GM12878 (cell line): ENCODE results near the gene PLXNA4. TPM values are rescaled to one million over a fixed set of nuclear protein-coding genes. Genes with fewer than 3 reads are reported as not detected.

Experiments
- BHLHE40 ChIP-seq, 2 experiments: fragments of 450-650 bp in 1 of 2; IDR thresholded peaks; 2 replicates each; pipeline ENCODE4 v1.6.1; 2011 to 2017; ENCODE audit warnings: low read depth in 2 of 2, borderline replicate concordance in 1 of 2, improper control_type of control experiment in 1 of 2, low read length in 1 of 2, mild to moderate bottlenecking in 1 of 2
- EZH2 ChIP-seq: IDR thresholded peaks from 2 replicates; pipeline ENCODE4 v1.6.1; 2012; ENCODE audit warnings: low read depth, mild to moderate bottlenecking, control low read depth, inconsistent platforms, low read length, borderline replicate concordance; ENCODE audit not compliant: control insufficient read depth
- IRF4 ChIP-seq: IDR thresholded peaks from 2 replicates; pipeline ENCODE4 v1.6.1; 2011; ENCODE audit warnings: low read depth, low read length
- RAD21 ChIP-seq: IDR thresholded peaks from 2 replicates; pipeline ENCODE4 v1.6.1; 2011; ENCODE audit warnings: mild to moderate bottlenecking, low read depth, low read length, moderate library complexity; ENCODE audit not compliant: insufficient read depth
- TCF7 ChIP-seq: IDR thresholded peaks from 2 replicates; pipeline ENCODE4 v1.6.1; 2014; ENCODE audit warnings: antibody characterized with exemption, borderline replicate concordance
- YBX1 ChIP-seq: fragments of 450-650 bp; IDR thresholded peaks from 2 replicates; pipeline ENCODE4 v1.6.1; 2016; ENCODE audit warnings: antibody characterized with exemption
- ZNF207 ChIP-seq: fragments of 450-650 bp; IDR thresholded peaks from 2 replicates; pipeline ENCODE4 v1.6.1; 2014; ENCODE audit warnings: antibody characterized with exemption, mild to moderate bottlenecking, borderline replicate concordance
- polyA plus RNA-seq, 11 experiments: library from polyadenylated mRNA; depleted of rRNA in 4 of 11; unstranded in 6 of 11; stranded (reverse) in 5 of 11; fragments of >200 nt; fragmentation: Nextera tagmentation in 4 of 11; fragmentation: Illumina TruSeq in 1 of 11; extraction: Ambion mirVana in 4 of 11; extraction: Trizol in 1 of 11; gene quantifications; 1 replicate in 1 of 11; 2 replicates in 10 of 11; pipeline versions ENCODE4 v1.2.1 to v1.2.3, GENCODE V29; 2011 to 2016; ENCODE audit warnings: inconsistent platforms in 2 of 11, missing spikeins in 2 of 11, low read depth in 1 of 11
- total RNA-seq, 4 experiments: library from RNA; depleted of rRNA in 3 of 4; stranded (reverse); fragments of >200 nt in 3 of 4; fragmentation: Illumina TruSeq in 1 of 4; extraction: Trizol in 1 of 4; gene quantifications; 2 replicates each; pipeline versions ENCODE4 v1.2.1 to v1.2.3, GENCODE V29; 2013 to 2021
- TF ChIP-seq, protein P1 (sequence below): IDR thresholded peaks from 2 replicates; pipeline ENCODE4 v1.6.1; 2011; ENCODE audit warnings: low read depth, mild to moderate bottlenecking, low read length, moderate library complexity, borderline replicate concordance; ENCODE audit errors: extremely low read depth
- TF ChIP-seq, protein P2 (sequence below): IDR thresholded peaks from 2 replicates; pipeline ENCODE4 v1.6.1; 2011; ENCODE audit warnings: borderline replicate concordance, low read depth, mild to moderate bottlenecking, moderate library complexity, mixed read lengths, low read length; ENCODE audit not compliant: insufficient read depth; ENCODE audit errors: extremely low read length
- TF ChIP-seq, protein P3 (sequence below): fragments of 450-650 bp; IDR thresholded peaks from 2 replicates; pipeline ENCODE4 v1.6.1; 2017; ENCODE audit warnings: mild to moderate bottlenecking, moderate library complexity
- TF ChIP-seq, protein P4 (sequence below): IDR thresholded peaks from 2 replicates; pipeline ENCODE4 v1.6.1; 2011; ENCODE audit warnings: low read depth, low read length, improper control_type of control experiment, borderline replicate concordance

The PLXNA4 gene
- total and polyA plus RNA-seq, 10 of the 15 experiments (the other 5 are each of a cell fraction or from before 2014, with no cell fraction given) = 0.03 TPM; not detected in 9

DNA sequence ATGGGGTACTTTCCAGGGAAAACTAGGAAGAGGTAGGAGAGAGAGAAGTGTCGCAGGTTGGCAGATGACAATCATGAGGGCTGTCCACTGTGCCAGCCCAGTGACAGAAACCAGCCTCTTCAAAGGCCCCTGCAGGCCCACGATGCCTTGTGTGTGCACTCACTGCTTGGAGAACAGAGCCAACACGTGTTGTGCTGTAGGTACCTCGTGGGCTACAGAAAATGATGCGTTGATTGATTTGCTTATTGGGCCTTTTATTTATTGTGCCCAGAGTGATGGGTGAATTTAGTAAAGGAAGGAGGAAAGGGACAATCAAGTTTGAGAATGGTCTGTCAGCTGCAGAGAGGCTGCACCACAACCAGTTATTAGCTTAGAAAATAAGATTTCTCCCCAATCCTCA, 215.1 kb downstream of the PLXNA4 start (continued):
- TF ChIP-seq, protein P1, sequence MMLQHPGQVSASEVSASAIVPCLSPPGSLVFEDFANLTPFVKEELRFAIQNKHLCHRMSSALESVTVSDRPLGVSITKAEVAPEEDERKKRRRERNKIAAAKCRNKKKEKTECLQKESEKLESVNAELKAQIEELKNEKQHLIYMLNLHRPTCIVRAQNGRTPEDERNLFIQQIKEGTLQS = no peak
- TF ChIP-seq YBX1 = no peak
- TF ChIP-seq, protein P2, sequence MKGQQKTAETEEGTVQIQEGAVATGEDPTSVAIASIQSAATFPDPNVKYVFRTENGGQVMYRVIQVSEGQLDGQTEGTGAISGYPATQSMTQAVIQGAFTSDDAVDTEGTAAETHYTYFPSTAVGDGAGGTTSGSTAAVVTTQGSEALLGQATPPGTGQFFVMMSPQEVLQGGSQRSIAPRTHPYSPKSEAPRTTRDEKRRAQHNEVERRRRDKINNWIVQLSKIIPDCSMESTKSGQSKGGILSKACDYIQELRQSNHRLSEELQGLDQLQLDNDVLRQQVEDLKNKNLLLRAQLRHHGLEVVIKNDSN = no peak
- no peak for TF ChIP-seq ZNF207
- TF ChIP-seq, protein P3, sequence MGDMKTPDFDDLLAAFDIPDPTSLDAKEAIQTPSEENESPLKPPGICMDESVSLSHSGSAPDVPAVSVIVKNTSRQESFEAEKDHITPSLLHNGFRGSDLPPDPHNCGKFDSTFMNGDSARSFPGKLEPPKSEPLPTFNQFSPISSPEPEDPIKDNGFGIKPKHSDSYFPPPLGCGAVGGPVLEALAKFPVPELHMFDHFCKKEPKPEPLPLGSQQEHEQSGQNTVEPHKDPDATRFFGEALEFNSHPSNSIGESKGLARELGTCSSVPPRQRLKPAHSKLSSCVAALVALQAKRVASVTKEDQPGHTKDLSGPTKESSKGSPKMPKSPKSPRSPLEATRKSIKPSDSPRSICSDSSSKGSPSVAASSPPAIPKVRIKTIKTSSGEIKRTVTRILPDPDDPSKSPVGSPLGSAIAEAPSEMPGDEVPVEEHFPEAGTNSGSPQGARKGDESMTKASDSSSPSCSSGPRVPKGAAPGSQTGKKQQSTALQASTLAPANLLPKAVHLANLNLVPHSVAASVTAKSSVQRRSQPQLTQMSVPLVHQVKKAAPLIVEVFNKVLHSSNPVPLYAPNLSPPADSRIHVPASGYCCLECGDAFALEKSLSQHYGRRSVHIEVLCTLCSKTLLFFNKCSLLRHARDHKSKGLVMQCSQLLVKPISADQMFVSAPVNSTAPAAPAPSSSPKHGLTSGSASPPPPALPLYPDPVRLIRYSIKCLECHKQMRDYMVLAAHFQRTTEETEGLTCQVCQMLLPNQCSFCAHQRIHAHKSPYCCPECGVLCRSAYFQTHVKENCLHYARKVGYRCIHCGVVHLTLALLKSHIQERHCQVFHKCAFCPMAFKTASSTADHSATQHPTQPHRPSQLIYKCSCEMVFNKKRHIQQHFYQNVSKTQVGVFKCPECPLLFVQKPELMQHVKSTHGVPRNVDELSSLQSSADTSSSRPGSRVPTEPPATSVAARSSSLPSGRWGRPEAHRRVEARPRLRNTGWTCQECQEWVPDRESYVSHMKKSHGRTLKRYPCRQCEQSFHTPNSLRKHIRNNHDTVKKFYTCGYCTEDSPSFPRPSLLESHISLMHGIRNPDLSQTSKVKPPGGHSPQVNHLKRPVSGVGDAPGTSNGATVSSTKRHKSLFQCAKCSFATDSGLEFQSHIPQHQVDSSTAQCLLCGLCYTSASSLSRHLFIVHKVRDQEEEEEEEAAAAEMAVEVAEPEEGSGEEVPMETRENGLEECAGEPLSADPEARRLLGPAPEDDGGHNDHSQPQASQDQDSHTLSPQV = no peak
- TF ChIP-seq, protein P4, sequence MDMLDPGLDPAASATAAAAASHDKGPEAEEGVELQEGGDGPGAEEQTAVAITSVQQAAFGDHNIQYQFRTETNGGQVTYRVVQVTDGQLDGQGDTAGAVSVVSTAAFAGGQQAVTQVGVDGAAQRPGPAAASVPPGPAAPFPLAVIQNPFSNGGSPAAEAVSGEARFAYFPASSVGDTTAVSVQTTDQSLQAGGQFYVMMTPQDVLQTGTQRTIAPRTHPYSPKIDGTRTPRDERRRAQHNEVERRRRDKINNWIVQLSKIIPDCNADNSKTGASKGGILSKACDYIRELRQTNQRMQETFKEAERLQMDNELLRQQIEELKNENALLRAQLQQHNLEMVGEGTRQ = no peak
- TF ChIP-seq TCF7 = no peak
- no peak for TF ChIP-seq RAD21
- no peak for TF ChIP-seq BHLHE40 (IDR thresholded peaks at IDR 0.05; ENCODE audit: borderline replicate concordance in 1 of 2, low read depth in 2 of 2, low read length in 1 of 2)
- TF ChIP-seq EZH2 = no peak
- no peak for TF ChIP-seq IRF4
